Transverse colon (tissue), 3 donors: ENCODE measurements around the gene ABCC11.

Experiments used
- CTCF ChIP-seq, 5 experiments: fragments of 200-600 bp in 3 of 5; fragments of 450-650 bp in 2 of 5; sonication (generic) in 3 of 5; IDR thresholded peaks; 1 replicate in 2 of 5; 2 replicates in 3 of 5; pipeline ENCODE4 v1.5.1; 2016 to 2017; ENCODE audit warnings: antibody characterized with exemption in 5 of 5, inconsistent platforms in 3 of 5, mild to moderate bottlenecking in 2 of 5, moderate library complexity in 1 of 5
- EP300 ChIP-seq: sonication (generic); formaldehyde crosslinking; IDR thresholded peaks from one replicate; pipeline ENCODE4 v1.6.1; 2017; ENCODE audit warnings: antibody characterized with exemption, low read depth
- POLR2A ChIP-seq: fragments of 450-650 bp; IDR thresholded peaks from one replicate; pipeline ENCODE4 v1.6.1; 2016; ENCODE audit warnings: antibody characterized with exemption, mild to moderate bottlenecking, moderate library complexity

- TF ChIP-seq CTCF (IDR thresholded peaks at IDR 0.05): no peak
- TF ChIP-seq POLR2A: no peak
- TF ChIP-seq EP300: no peak
Observed at GRCh38 chr16:48136547-48137360, 110.6 kb downstream of the ABCC11 start.
